K562 (cell line): ENCODE data around the gene HECW1. TPM values are rescaled to one million over a fixed set of nuclear protein-coding genes. Genes with fewer than 3 reads are reported as not detected.

Source experiments
- ATAC-seq: fragments of 200-7000 bp; cut with Tn5 transposase; 3 replicates; pipeline ENCODE4 v1.9.1; 2020; ENCODE audit warnings: moderate library complexity
- BruUV-seq: library from RNA; stranded (reverse); fragments of 400-500 nt; replicated peaks from 2 replicates; lab custom pipeline; 2021; lab: Mats Ljungman, UMichigan
- CTCF ChIA-PET: fragments of 300-600 bp; formaldehyde crosslinking; extraction: SDS; loops from one replicate; lab custom pipeline; 2021; ENCODE audit warnings: low intra/inter-chr PET ratio; lab: Yijun Ruan, JAX
- POLR2A ChIA-PET: fragments of 300-600, 350-650 bp; sonication (Branson Sonifier 250); formaldehyde crosslinking; extraction: SDS; loops from one replicate; lab custom pipeline; 2021; ENCODE audit warnings: antibody characterized with exemption, inconsistent platforms; lab: Yijun Ruan, JAX
- DNase-seq, 4 experiments: peaks; one replicate each; pipeline versions ENCODE4 v3.0.0 to v3.0.0-alpha.2; 2011 to 2018; ENCODE audit warnings: low spot score in 3 of 4, mixed read lengths in 3 of 4; ENCODE audit errors: extremely low read depth in 1 of 4
- FAIRE-seq: peaks from 2 replicates; lab custom pipeline; 2011; peaks lifted over from hg19 to GRCh38; lab: Jason Lieb, UNC
- H2AFZ ChIP-seq: 2 replicates; pipeline ENCODE4 v1.6.0; 2011; ENCODE audit warnings: low read depth, low read length, control low read depth, inconsistent platforms
- H3K27ac ChIP-seq: fragments of 200-600 bp; 3 replicates; pipeline ENCODE4 v1.8.0; 2011; ENCODE audit warnings: low read depth, mild to moderate bottlenecking, control low read depth, inconsistent platforms, low read length, moderate library complexity, mixed read lengths; ENCODE audit errors: extremely low read depth
- H3K27me3 ChIP-seq, 2 experiments: fragments of 300-600 bp in 1 of 2; 2 replicates in 1 of 2; 3 replicates in 1 of 2; pipeline versions ENCODE4 v1.6.0 to v1.8.0; 2011; ENCODE audit warnings: inconsistent platforms in 2 of 2, low read length in 2 of 2, mild to moderate bottlenecking in 1 of 2, mixed read lengths in 1 of 2, moderate library complexity in 1 of 2; ENCODE audit not compliant: control insufficient read depth in 2 of 2, insufficient read depth in 2 of 2
- H3K36me3 ChIP-seq: fragments of 300-600 bp; 3 replicates; pipeline ENCODE4 v1.8.0; 2011; ENCODE audit warnings: mild to moderate bottlenecking, low read length, inconsistent platforms; ENCODE audit not compliant: control insufficient read depth, insufficient read depth
- H3K4me1 ChIP-seq, 2 experiments: fragments of 200-600 bp in 1 of 2; replicated peaks in 1 of 2; 2 replicates in 1 of 2; 3 replicates in 1 of 2; pipeline versions ENCODE4 v1.5.1 to v1.8.0; 2011; ENCODE audit warnings: inconsistent platforms in 2 of 2, low read length in 2 of 2, mild to moderate bottlenecking in 1 of 2, mixed read lengths in 1 of 2, moderate library complexity in 1 of 2; ENCODE audit not compliant: control insufficient read depth in 2 of 2, insufficient read depth in 2 of 2
- H3K4me2 ChIP-seq: 2 replicates; pipeline ENCODE4 v1.6.1; 2011; ENCODE audit warnings: low read length, control low read depth, inconsistent platforms, mixed read lengths; ENCODE audit not compliant: insufficient read depth
- H3K4me3 ChIP-seq: fragments of 200-600 bp; sonication (generic), shearing (Covaris generic); 2 replicates; pipeline ENCODE4 v1.5.1; 2016; ENCODE audit warnings: control low read depth, inconsistent platforms
- H3K79me2 ChIP-seq: fragments of 200-600 bp; 3 replicates; pipeline ENCODE4 v1.8.0; 2011; ENCODE audit warnings: low read length, inconsistent platforms; ENCODE audit not compliant: control insufficient read depth, insufficient read depth
- H3K9ac ChIP-seq, 2 experiments: 2 replicates each; pipeline versions ENCODE4 v1.6.0 to v1.6.1; 2011; ENCODE audit warnings: low read depth in 2 of 2, low read length in 2 of 2, control low read depth in 1 of 2, inconsistent platforms in 1 of 2, mild to moderate bottlenecking in 1 of 2, mixed read lengths in 1 of 2; ENCODE audit not compliant: insufficient read depth in 1 of 2
- H3K9me1 ChIP-seq: one replicate; pipeline ENCODE4 v1.6.0; 2011; ENCODE audit warnings: inconsistent platforms, mild to moderate bottlenecking, low read length, moderate library complexity; ENCODE audit not compliant: control insufficient read depth, insufficient read depth
- H3K9me3 ChIP-seq: replicated peaks from 2 replicates; pipeline ENCODE4 v1.5.1; 2011; ENCODE audit warnings: low read depth, low read length, inconsistent platforms; ENCODE audit not compliant: control insufficient read depth, insufficient read depth
- H4K20me1 ChIP-seq: replicated peaks from 2 replicates; pipeline ENCODE4 v1.6.1; 2011; ENCODE audit warnings: low read length, inconsistent platforms, mixed read lengths; ENCODE audit not compliant: control insufficient read depth, insufficient read depth
- KLF16 ChIP-seq: IDR thresholded peaks from 2 replicates; pipeline ENCODE4 v1.6.1; 2016; ENCODE audit warnings: antibody characterized with exemption
- NRF1 ChIP-seq, 2 experiments: fragments of 450-650 bp; IDR thresholded peaks in 1 of 2; conservative IDR thresholded peaks in 1 of 2; 2 replicates each; pipeline ENCODE4 v1.6.1; 2014; ENCODE audit warnings: mild to moderate bottlenecking in 2 of 2
- PKNOX1 ChIP-seq: fragments of 450-650 bp; IDR thresholded peaks from 2 replicates; pipeline ENCODE4 v1.6.1; 2016
- POLR3G ChIP-seq: IDR thresholded peaks from 2 replicates; pipeline ENCODE4 v1.6.1; 2011; ENCODE audit not compliant: insufficient read length, insufficient replicate concordance; ENCODE audit errors: extremely low read depth
- ZBTB8A ChIP-seq: fragments of 450-650 bp; IDR thresholded peaks from 2 replicates; pipeline ENCODE4 v1.6.1; 2018; ENCODE audit warnings: mild to moderate bottlenecking, moderate library complexity; ENCODE audit not compliant: partially characterized antibody
- ZNF445 ChIP-seq: fragments of 250-450 bp; sonication (Bioruptor Pico); IDR thresholded peaks from 2 replicates; pipeline ENCODE4 v1.4.0; 2020; ENCODE audit warnings: low read depth, mild to moderate bottlenecking, moderate library complexity
- WGBS: fragments of 100-300 bp; shearing (Covaris generic); methylation state at CpG from one replicate; pipeline ENCODE4 v1.1.6; 2016; ENCODE audit warnings: low coverage, mixed read lengths; ENCODE audit not compliant: insufficient coverage; ENCODE audit errors: missing lambda C conversion rate; 5-methylcytosine and 5-hydroxymethylcytosine counted together
- in situ Hi-C: fragments of 300-500 bp; cut with MboI; formaldehyde crosslinking; loops from 4 replicates; pipeline ENCODE4 v1.15.0; 2018; ENCODE audit warnings: inconsistent platforms, mixed read lengths
- intact Hi-C: fragments of 100-400 bp; cut with micrococcal nuclease; formaldehyde crosslinking; loops from 2 replicates; pipeline ENCODE4 v1.14.2; 2022
- polyA plus RNA-seq, 8 experiments: library from polyadenylated mRNA; depleted of rRNA in 4 of 8; stranded (reverse) in 5 of 8; unstranded in 3 of 8; fragments of >200 nt; fragmentation: Nextera tagmentation in 2 of 8; fragmentation: Illumina TruSeq in 1 of 8; extraction: Ambion mirVana in 2 of 8; extraction: Trizol in 1 of 8; gene quantifications; 2 replicates each; pipeline versions ENCODE4 v1.2.1 to v1.2.3, GENCODE V29; 2011 to 2014; ENCODE audit warnings: inconsistent platforms in 1 of 8, missing spikeins in 1 of 8
- total RNA-seq, 7 experiments: library from RNA; depleted of rRNA in 6 of 7; stranded (reverse); fragments of >200 nt in 6 of 7; fragmentation: Illumina TruSeq in 2 of 7; extraction: Trizol in 2 of 7; gene quantifications; 2 replicates each; pipeline versions ENCODE4 v1.2.1 to v1.2.3, GENCODE V29; 2011 to 2021; ENCODE audit warnings: low replicate concordance in 1 of 7

Gene HECW1
- total and polyA plus RNA-seq, 9 of the 15 experiments (the other 6 are each of a cell fraction or from before 2014, with no cell fraction given), result 0.07 to 0.31 (median 0.13) TPM; not detected in 4

- Histone ChIP-seq H3K4me1 (no peaks in the 10 kb centered on the region), H3K9me3 (no peaks in the 10 kb centered on the region), H3K27ac (no peak overlapping the region), H3K79me2 (no peaks in the 10 kb centered on the region), H3K4me3 (no peak overlapping the region), H3K36me3 (no peaks in the 10 kb centered on the region), H3K9ac (no peak overlapping the region), H4K20me1 (no peaks in the 10 kb centered on the region), H3K9me1 (no peaks in the 10 kb centered on the region), H3K27me3 (peaks cover 24 to 41% of the 10 kb centered on the region in 2 experiments), H3K4me2 (no peak overlapping the region), H2AFZ (no peak overlapping the region)
- no TSS peak for BruUV-seq
- POLR2A ChIA-PET, result interaction anchor here (0.8 to 1.5 kb wide), 2 partner anchors 10 to 19 kb away, joined by 3 to 4 read pairs; no protein-coding TSS in a partner anchor
- intact Hi-C loops, result no loop called here
- DNase-seq (no peak), ATAC-seq (no peak), FAIRE-seq (no peak)
- in situ Hi-C loops, result no loop called here
- TF ChIP-seq ZNF445 (no peak), PKNOX1 (peak; percentile 23; the same call in 1 of the 2 replicates), KLF16 (no peak), POLR3G (no peak), ZBTB8A (no peak), NRF1 (conservative IDR thresholded peaks at IDR 0.05 in 1 of 2, IDR thresholded peaks at IDR 0.05 in 1 of 2) (no peak)
- 0% methylated on average over 10 of the region's 10 CpGs for WGBS
- CTCF ChIA-PET, result no interaction called here
Observed at GRCh38 chr7:43528576-43529354, 416.3 kb downstream of the HECW1 start.
